Measurements from ENCODE around the gene SPATA31C2.

DNA sequence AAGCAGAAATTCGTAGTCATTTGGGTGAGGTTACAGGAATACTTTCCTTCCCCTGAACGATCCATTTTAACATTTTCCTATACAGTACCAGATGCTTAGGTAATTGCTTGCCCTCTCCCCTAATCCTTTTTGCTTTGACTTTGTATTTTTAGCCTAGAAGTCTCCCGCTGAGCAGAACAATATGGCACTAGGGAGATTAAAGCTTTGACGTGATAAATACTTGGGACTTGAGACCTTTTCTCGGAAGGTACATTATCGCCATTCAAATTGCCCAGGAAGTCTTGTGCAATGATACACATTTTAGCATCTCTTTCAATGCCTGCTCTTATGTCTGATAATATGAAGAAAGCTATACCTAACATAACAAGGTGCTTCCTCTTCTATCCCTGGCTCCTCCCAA lies 22.9 kb upstream of the SPATA31C2 start:
- TF ChIP-seq, protein P1, sequence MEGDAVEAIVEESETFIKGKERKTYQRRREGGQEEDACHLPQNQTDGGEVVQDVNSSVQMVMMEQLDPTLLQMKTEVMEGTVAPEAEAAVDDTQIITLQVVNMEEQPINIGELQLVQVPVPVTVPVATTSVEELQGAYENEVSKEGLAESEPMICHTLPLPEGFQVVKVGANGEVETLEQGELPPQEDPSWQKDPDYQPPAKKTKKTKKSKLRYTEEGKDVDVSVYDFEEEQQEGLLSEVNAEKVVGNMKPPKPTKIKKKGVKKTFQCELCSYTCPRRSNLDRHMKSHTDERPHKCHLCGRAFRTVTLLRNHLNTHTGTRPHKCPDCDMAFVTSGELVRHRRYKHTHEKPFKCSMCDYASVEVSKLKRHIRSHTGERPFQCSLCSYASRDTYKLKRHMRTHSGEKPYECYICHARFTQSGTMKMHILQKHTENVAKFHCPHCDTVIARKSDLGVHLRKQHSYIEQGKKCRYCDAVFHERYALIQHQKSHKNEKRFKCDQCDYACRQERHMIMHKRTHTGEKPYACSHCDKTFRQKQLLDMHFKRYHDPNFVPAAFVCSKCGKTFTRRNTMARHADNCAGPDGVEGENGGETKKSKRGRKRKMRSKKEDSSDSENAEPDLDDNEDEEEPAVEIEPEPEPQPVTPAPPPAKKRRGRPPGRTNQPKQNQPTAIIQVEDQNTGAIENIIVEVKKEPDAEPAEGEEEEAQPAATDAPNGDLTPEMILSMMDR (optimal IDR thresholded peaks at IDR 0.05 in 1 of 3, IDR thresholded peaks at IDR 0.05 in 1 of 3, conservative IDR thresholded peaks at IDR 0.05 in 1 of 3; ENCODE audit: extremely low read depth in 1 of 3, insufficient read depth in 2 of 3, low read length in 3 of 3): no peak
- no peak for TF ChIP-seq EZH2 (IDR thresholded peaks at IDR 0.05; ENCODE audit: low read length)

All from keratinocyte (primary cell).